Caco-2 (cell line): ENCODE measurements around the gene ENO2. TPM values are rescaled to one million over a fixed set of nuclear protein-coding genes. Genes with fewer than 3 reads are reported as not detected.

Experiments used
- BruUV-seq: library from RNA; stranded (reverse); fragments of 400-500 nt; replicated peaks from 2 replicates; lab custom pipeline; 2021; lab: Mats Ljungman, UMichigan
- CTCF ChIA-PET: fragments of 300-600 bp; sonication (Branson Sonifier 250); formaldehyde crosslinking; loops from one replicate; lab custom pipeline; 2022; ENCODE audit warnings: antibody characterized with exemption; lab: Charles Lee
- POLR2A ChIA-PET: fragments of 300-600 bp; sonication (Branson Sonifier 250); formaldehyde crosslinking; loops from one replicate; lab custom pipeline; 2022; ENCODE audit warnings: antibody characterized with exemption; lab: Charles Lee
- DNase-seq, 2 experiments: peaks; one replicate each; pipeline versions ENCODE4 v3.0.0 to v3.0.0-alpha.2; 2020 to 2022
- H3K27me3 ChIP-seq: replicated peaks from 2 replicates; pipeline ENCODE4 v1.6.0; 2011; ENCODE audit warnings: low read length; ENCODE audit not compliant: control insufficient read depth, insufficient read depth
- H3K36me3 ChIP-seq: 2 replicates; pipeline ENCODE4 v1.5.1; 2011; ENCODE audit warnings: low read length; ENCODE audit not compliant: control insufficient read depth, insufficient read depth
- H3K4me1 ChIP-seq: fragments of 250-450 bp; sonication (Bioruptor Pico); 2 replicates; pipeline ENCODE4 v1.5.1; 2020; ENCODE audit warnings: mild to moderate bottlenecking
- H3K4me3 ChIP-seq: 2 replicates; pipeline ENCODE4 v1.5.1; 2011; ENCODE audit warnings: low read depth, mild to moderate bottlenecking, control low read depth, low read length
- H3K9me3 ChIP-seq: fragments of 250-450 bp; sonication (Bioruptor Pico); 2 replicates; pipeline ENCODE4 v1.5.1; 2020; ENCODE audit warnings: mild to moderate bottlenecking, moderate library complexity
- H3K27ac Mint-ChIP-seq: one replicate; pipeline ENCODE4 v1.8.0; 2022; ENCODE audit warnings: mixed read lengths; ENCODE audit not compliant: unreplicated experiment
- H3K27me3 Mint-ChIP-seq: one replicate; pipeline ENCODE4 v1.8.0; 2022; ENCODE audit warnings: mixed read lengths; ENCODE audit not compliant: insufficient read depth, unreplicated experiment
- H3K36me3 Mint-ChIP-seq: one replicate; pipeline ENCODE4 v1.8.0; 2022; ENCODE audit warnings: mild to moderate bottlenecking, mixed read lengths; ENCODE audit not compliant: insufficient read depth, unreplicated experiment
- H3K4me1 Mint-ChIP-seq: one replicate; pipeline ENCODE4 v1.8.0; 2022; ENCODE audit warnings: low read depth, mixed read lengths; ENCODE audit not compliant: unreplicated experiment
- H3K4me3 Mint-ChIP-seq: one replicate; pipeline ENCODE4 v1.8.0; 2022; ENCODE audit warnings: mild to moderate bottlenecking, moderate library complexity, mixed read lengths; ENCODE audit not compliant: unreplicated experiment
- H3K9me3 Mint-ChIP-seq: one replicate; pipeline ENCODE4 v1.8.0; 2022; ENCODE audit warnings: mixed read lengths; ENCODE audit not compliant: unreplicated experiment
- intact Hi-C: fragments of 100-400 bp; cut with micrococcal nuclease; formaldehyde crosslinking; loops from one replicate; pipeline ENCODE4 v1.10.0; 2022; ENCODE audit not compliant: unreplicated experiment
- total RNA-seq: library from RNA; stranded (reverse); gene quantifications from 2 replicates; pipeline ENCODE4 v1.2.3, GENCODE V29; 2022
- TF ChIP-seq, protein P1 (sequence below), 2 experiments: fragments of 200-600 bp in 1 of 2; IDR thresholded peaks; 1 replicate in 1 of 2; 2 replicates in 1 of 2; pipeline versions ENCODE4 v1.5.1 to v1.8.0; 2011 to 2022; ENCODE audit warnings: antibody characterized with exemption in 1 of 2, control low read depth in 1 of 2, inconsistent platforms in 1 of 2, low read depth in 1 of 2, low read length in 1 of 2, mild to moderate bottlenecking in 1 of 2, moderate library complexity in 1 of 2; ENCODE audit not compliant: insufficient read depth in 1 of 2, severe bottlenecking in 1 of 2, unreplicated experiment in 1 of 2

The ENO2 gene
- total RNA-seq, 1 experiment from 2014 or later: 23.2 TPM

DNA sequence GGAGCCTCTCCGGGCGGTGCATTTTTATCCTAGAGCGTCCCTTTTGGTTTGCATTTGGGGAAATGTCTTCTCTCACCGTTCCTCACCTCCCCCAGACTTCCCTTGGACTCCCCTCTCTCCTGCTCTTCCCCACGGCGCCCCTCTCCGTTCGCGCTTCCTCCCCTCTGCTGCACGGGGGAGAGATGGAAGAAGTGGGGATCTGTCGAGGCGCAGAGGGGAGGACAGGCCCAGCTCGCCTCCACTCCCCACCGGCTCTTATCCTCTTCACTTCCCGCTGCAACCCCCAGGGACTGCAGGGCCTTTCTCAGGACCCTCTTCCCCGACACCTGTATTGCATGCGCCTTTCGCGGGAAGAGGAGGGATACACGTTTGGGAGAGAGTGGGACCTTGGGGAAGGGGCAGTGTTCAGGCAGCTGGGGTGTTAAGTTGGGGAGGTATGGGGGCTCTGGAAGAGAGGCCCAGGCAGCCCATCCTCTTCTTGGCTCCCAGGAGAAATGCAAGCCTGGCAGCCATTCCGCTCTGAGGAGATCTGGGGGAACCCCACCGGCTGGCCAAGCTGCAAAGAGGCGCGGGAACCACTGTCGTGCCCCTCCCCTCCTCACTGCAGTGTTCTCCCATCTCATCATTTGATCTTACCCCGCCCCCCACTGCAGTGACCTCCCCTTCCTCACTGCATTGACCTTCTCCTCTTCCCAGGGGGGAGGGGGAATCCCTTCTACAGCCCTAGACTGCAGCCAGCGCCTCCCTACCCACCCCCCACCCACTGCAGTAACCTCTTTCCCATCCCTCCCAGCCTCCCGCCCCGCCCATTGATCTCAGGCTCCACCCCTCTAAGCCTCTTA lies 788 bp downstream of the ENO2 start:
- no peak for DNase-seq
- CTCF ChIA-PET: interaction anchor here (0.6 to 1.8 kb wide), 5 partner anchors 23 to 194 kb away, joined by 3 to 7 read pairs (median 4); partner anchors contain the start of genes C1RL, C1S and TPI1
- BruUV-seq: TSS peak; percentile 26

DNA sequence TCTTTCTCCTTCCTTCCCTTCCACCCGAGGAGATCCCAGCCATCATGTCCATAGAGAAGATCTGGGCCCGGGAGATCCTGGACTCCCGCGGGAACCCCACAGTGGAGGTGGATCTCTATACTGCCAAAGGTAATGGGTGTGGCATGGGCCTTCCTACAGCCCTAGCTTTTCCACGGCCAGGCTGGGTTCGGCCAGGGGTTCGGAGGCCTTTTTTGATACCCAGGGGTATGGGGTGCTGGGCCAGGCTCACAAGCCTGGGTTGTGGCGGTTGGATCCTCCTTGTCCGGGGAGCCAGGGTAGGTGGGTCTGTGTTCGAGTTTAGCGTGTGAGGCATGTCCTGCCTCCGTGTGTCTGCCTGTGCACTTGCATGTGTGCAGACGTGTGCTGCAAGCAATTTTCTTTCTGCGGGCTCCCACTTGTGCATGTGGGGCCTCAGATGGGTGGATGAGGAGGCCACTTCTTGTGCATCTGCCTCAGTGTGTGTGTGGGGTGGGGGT lies 1.5 kb downstream of the ENO2 start:
- H3K36me3 Mint-ChIP-seq: peaks cover 7% of the 10 kb centered on the region
- CTCF ChIA-PET: interaction anchor here (0.6 kb wide), 2 partner anchors 16 to 705 kb away, joined by 3 to 5 read pairs; no protein-coding TSS in a partner anchor
- H3K9me3 ChIP-seq: no peaks in the 10 kb centered on the region
- peak overlapping the region; percentile 96 for H3K4me3 Mint-ChIP-seq
- TF ChIP-seq, protein P1, sequence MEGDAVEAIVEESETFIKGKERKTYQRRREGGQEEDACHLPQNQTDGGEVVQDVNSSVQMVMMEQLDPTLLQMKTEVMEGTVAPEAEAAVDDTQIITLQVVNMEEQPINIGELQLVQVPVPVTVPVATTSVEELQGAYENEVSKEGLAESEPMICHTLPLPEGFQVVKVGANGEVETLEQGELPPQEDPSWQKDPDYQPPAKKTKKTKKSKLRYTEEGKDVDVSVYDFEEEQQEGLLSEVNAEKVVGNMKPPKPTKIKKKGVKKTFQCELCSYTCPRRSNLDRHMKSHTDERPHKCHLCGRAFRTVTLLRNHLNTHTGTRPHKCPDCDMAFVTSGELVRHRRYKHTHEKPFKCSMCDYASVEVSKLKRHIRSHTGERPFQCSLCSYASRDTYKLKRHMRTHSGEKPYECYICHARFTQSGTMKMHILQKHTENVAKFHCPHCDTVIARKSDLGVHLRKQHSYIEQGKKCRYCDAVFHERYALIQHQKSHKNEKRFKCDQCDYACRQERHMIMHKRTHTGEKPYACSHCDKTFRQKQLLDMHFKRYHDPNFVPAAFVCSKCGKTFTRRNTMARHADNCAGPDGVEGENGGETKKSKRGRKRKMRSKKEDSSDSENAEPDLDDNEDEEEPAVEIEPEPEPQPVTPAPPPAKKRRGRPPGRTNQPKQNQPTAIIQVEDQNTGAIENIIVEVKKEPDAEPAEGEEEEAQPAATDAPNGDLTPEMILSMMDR (IDR thresholded peaks at IDR 0.05; ENCODE audit: insufficient read depth in 1 of 2, low read depth in 1 of 2, low read length in 1 of 2, severe bottlenecking in 1 of 2, unreplicated experiment in 1 of 2): no peak
- intact Hi-C loops: no loop called here
- H3K36me3 ChIP-seq: peaks cover 1% of the 10 kb centered on the region
- no peaks in the 10 kb centered on the region for H3K27me3 Mint-ChIP-seq
- no TSS peak for BruUV-seq
- H3K4me3 ChIP-seq: no peak overlapping the region
- POLR2A ChIA-PET: no interaction called here
- H3K27me3 ChIP-seq: no peaks in the 10 kb centered on the region
- peaks cover 14% of the 10 kb centered on the region for H3K4me1 ChIP-seq
- H3K4me1 Mint-ChIP-seq: peaks cover 9% of the 10 kb centered on the region
- no peaks in the 10 kb centered on the region for H3K9me3 Mint-ChIP-seq
- no peak for DNase-seq
- H3K27ac Mint-ChIP-seq: no peak overlapping the region

More for the DNA sequence above, 788 bp downstream of the ENO2 start:
- peaks cover 1% of the 10 kb centered on the region for H3K36me3 ChIP-seq
- peaks cover 14% of the 10 kb centered on the region for H3K4me1 ChIP-seq
- peaks cover 9% of the 10 kb centered on the region for H3K4me1 Mint-ChIP-seq
- no peaks in the 10 kb centered on the region for H3K27me3 ChIP-seq
- H3K4me3 Mint-ChIP-seq: peak overlapping the region; percentile 96
- H3K27ac Mint-ChIP-seq: no peak overlapping the region
- H3K36me3 Mint-ChIP-seq: peaks cover 7% of the 10 kb centered on the region
- intact Hi-C loops: loop anchor here (1.0 kb wide), 1 partner anchor 11 kb away; the partner anchor contains the start of gene LRRC23
- no peaks in the 10 kb centered on the region for H3K9me3 Mint-ChIP-seq
- TF ChIP-seq, protein P1 (IDR thresholded peaks at IDR 0.05; ENCODE audit: insufficient read depth in 1 of 2, low read depth in 1 of 2, low read length in 1 of 2, severe bottlenecking in 1 of 2, unreplicated experiment in 1 of 2): no peak
- H3K27me3 Mint-ChIP-seq: no peaks in the 10 kb centered on the region
- no peaks in the 10 kb centered on the region for H3K9me3 ChIP-seq
- H3K4me3 ChIP-seq: peak overlapping the region; percentile 69
- POLR2A ChIA-PET: interaction anchor here (1.3 kb wide), 1 partner anchor 24 kb away, joined by 4 read pairs; no protein-coding TSS in a partner anchor

- TF ChIP-seq, protein P1 (IDR thresholded peaks at IDR 0.05; ENCODE audit: insufficient read depth in 1 of 2, low read depth in 1 of 2, low read length in 1 of 2, severe bottlenecking in 1 of 2, unreplicated experiment in 1 of 2): no peak
- no peak overlapping the region for H3K27ac Mint-ChIP-seq
- POLR2A ChIA-PET: interaction anchor here (1.3 kb wide), 1 partner anchor 27 kb away, joined by 4 read pairs; the partner anchor contains the start of genes C12orf57 and RNU7-1
- H3K27me3 Mint-ChIP-seq: no peaks in the 10 kb centered on the region
- peaks cover 14% of the 10 kb centered on the region for H3K4me1 ChIP-seq
- H3K4me1 Mint-ChIP-seq: peaks cover 9% of the 10 kb centered on the region
- no peaks in the 10 kb centered on the region for H3K9me3 ChIP-seq
- peaks cover 7% of the 10 kb centered on the region for H3K36me3 Mint-ChIP-seq
- TSS peak; percentile 18 for BruUV-seq
- no peak overlapping the region for H3K4me3 ChIP-seq
- intact Hi-C loops: no loop called here
- CTCF ChIA-PET: interaction anchor here (0.6 to 1.7 kb wide), 3 partner anchors 15 to 706 kb away, joined by 3 to 5 read pairs (median 5); no protein-coding TSS in a partner anchor
- no peaks in the 10 kb centered on the region for H3K9me3 Mint-ChIP-seq
- no peak for DNase-seq
- H3K4me3 Mint-ChIP-seq: no peak overlapping the region
- no peaks in the 10 kb centered on the region for H3K27me3 ChIP-seq
- peaks cover 1% of the 10 kb centered on the region for H3K36me3 ChIP-seq
These were observed 2.2 kb downstream of the ENO2 start for GRCh38 chr12:6916426-6917200.
